Ishikawa (cell line): ENCODE data around the gene MACROD2.

Source experiments
- CEBPB ChIP-seq: IDR thresholded peaks from 2 replicates; pipeline ENCODE4 v1.6.1; 2012
- CREB1 ChIP-seq: IDR thresholded peaks from 2 replicates; pipeline ENCODE4 v1.6.1; 2012; ENCODE audit warnings: low read depth
- EGR1 ChIP-seq: IDR thresholded peaks from 2 replicates; pipeline ENCODE4 v1.6.1; 2012
- EP300 ChIP-seq: IDR thresholded peaks from 2 replicates; pipeline ENCODE4 v1.6.1; 2012; ENCODE audit warnings: borderline replicate concordance
- FOXM1 ChIP-seq: IDR thresholded peaks from 2 replicates; pipeline ENCODE4 v1.6.1; 2012; ENCODE audit warnings: low read depth, borderline replicate concordance
- NFIC ChIP-seq: IDR thresholded peaks from 2 replicates; pipeline ENCODE4 v1.6.1; 2012
- RAD21 ChIP-seq: IDR thresholded peaks from 2 replicates; pipeline ENCODE4 v1.6.1; 2012; ENCODE audit warnings: low read depth
- TAF1 ChIP-seq: IDR thresholded peaks from 2 replicates; pipeline ENCODE4 v1.6.1; 2012; ENCODE audit warnings: low read depth, mild to moderate bottlenecking
- TCF12 ChIP-seq: IDR thresholded peaks from 2 replicates; pipeline ENCODE4 v1.6.1; 2012; ENCODE audit warnings: low read depth
- TEAD4 ChIP-seq: IDR thresholded peaks from 2 replicates; pipeline ENCODE4 v1.6.1; 2012
- YY1 ChIP-seq: IDR thresholded peaks from 2 replicates; pipeline ENCODE4 v1.6.1; 2012; ENCODE audit warnings: low read depth
- ZBTB7A ChIP-seq: IDR thresholded peaks from 2 replicates; pipeline ENCODE4 v1.6.1; 2012; ENCODE audit warnings: low read depth
- TF ChIP-seq, protein P1 (sequence below): IDR thresholded peaks from 2 replicates; pipeline ENCODE4 v1.6.1; 2012
- TF ChIP-seq, protein P2 (sequence below): IDR thresholded peaks from 2 replicates; pipeline ENCODE4 v1.6.1; 2012
- TF ChIP-seq, protein P3 (sequence below): IDR thresholded peaks from 2 replicates; pipeline ENCODE4 v1.6.1; 2012; ENCODE audit warnings: low read depth, mild to moderate bottlenecking

MACROD2 gene

DNA sequence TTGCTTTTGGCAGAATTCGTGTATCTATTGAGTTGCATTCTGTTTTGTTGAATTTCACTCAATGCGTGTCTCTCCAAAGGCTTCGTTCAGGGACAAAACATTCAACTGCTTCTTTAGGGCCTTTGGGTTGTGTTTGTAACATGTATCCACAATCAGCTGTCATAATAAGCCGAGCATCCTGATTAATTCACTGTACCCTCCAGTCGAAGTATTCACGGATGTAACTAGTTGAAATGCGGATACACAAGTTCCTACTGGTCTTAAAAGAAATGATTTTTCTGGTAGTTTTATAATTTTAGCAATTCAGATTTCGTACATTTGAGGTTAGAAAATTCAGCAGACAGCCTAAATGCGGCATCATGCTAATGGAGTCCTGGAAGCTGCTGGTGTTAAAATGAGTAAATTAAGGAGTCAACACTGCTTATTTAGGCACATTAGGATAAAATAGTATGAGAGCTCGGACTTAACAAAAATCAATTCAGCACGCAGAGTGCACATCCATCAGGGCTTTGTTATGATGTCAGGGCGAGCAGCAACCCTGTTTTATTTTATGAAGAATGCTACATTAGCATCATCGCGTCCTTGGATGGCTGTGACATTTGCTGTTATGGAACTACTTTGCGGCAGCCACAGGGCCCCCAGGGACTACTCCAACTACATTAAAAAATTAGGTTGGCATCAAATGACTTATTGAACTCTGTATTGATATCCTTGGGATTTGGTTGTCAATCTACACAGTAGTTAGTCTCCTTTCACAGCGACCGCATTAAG is 831.4 kb downstream of the MACROD2 start:
- TF ChIP-seq TCF12 = no peak

DNA sequence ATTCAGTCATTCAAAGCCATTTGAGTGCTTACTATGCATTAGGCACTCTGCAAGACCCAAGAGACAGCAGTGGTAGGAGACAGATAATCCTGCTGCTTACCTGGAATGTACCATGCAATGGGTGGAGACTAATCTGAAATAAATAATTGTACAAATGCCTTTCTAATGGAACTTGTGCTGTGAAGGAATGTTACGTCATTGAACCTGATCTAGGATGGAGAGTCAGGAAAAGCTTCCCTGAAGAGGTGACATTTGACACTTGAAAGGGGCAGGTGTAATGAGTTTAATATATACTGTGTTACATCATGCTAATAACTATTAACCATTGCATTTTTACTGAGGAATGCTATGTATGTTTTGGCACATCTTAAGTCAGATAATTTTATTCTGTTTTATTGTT is 833.1 kb downstream of the MACROD2 start:
- TF ChIP-seq FOXM1 (no peak), CEBPB (0 out of 2 replicates have a peak, but pooled peaks have one; percentile 12)

DNA sequence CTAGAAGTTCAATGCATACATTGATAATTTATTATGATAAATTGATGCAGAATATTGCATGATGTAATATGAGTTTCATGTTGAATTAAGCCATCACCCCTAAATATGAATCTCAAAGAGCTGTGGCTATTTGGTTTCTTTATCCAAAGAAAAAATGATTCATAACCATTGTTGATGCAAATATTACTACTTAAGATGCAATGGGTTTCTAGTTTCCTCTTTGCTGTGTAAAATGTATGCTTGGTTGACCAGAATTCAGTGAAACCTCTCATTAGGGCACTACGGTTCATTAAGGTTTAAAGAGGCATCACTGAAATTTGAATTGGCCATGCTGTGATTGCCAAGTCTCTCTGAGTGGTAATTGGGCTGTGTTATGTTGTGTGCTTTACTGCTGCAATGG is 834.6 kb downstream of the MACROD2 start:
- TF ChIP-seq YY1 (no peak), CEBPB (no peak), TEAD4 (0 out of 2 replicates have a peak, but pooled peaks have one; percentile 27), EGR1 (no peak), EP300 (0 out of 2 replicates have a peak, but pooled peaks have one; percentile 20), TAF1 (no peak), NFIC (peak; percentile 82), ZBTB7A (no peak), RAD21 (no peak), FOXM1 (no peak), TCF12 (0 out of 2 replicates have a peak, but pooled peaks have one; percentile 56), CREB1 (no peak)
- TF ChIP-seq, protein P1, sequence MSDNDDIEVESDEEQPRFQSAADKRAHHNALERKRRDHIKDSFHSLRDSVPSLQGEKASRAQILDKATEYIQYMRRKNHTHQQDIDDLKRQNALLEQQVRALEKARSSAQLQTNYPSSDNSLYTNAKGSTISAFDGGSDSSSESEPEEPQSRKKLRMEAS = no peak
- TF ChIP-seq, protein P2, sequence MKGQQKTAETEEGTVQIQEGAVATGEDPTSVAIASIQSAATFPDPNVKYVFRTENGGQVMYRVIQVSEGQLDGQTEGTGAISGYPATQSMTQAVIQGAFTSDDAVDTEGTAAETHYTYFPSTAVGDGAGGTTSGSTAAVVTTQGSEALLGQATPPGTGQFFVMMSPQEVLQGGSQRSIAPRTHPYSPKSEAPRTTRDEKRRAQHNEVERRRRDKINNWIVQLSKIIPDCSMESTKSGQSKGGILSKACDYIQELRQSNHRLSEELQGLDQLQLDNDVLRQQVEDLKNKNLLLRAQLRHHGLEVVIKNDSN = no peak
- TF ChIP-seq, protein P3, sequence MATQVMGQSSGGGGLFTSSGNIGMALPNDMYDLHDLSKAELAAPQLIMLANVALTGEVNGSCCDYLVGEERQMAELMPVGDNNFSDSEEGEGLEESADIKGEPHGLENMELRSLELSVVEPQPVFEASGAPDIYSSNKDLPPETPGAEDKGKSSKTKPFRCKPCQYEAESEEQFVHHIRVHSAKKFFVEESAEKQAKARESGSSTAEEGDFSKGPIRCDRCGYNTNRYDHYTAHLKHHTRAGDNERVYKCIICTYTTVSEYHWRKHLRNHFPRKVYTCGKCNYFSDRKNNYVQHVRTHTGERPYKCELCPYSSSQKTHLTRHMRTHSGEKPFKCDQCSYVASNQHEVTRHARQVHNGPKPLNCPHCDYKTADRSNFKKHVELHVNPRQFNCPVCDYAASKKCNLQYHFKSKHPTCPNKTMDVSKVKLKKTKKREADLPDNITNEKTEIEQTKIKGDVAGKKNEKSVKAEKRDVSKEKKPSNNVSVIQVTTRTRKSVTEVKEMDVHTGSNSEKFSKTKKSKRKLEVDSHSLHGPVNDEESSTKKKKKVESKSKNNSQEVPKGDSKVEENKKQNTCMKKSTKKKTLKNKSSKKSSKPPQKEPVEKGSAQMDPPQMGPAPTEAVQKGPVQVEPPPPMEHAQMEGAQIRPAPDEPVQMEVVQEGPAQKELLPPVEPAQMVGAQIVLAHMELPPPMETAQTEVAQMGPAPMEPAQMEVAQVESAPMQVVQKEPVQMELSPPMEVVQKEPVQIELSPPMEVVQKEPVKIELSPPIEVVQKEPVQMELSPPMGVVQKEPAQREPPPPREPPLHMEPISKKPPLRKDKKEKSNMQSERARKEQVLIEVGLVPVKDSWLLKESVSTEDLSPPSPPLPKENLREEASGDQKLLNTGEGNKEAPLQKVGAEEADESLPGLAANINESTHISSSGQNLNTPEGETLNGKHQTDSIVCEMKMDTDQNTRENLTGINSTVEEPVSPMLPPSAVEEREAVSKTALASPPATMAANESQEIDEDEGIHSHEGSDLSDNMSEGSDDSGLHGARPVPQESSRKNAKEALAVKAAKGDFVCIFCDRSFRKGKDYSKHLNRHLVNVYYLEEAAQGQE = no peak

DNA sequence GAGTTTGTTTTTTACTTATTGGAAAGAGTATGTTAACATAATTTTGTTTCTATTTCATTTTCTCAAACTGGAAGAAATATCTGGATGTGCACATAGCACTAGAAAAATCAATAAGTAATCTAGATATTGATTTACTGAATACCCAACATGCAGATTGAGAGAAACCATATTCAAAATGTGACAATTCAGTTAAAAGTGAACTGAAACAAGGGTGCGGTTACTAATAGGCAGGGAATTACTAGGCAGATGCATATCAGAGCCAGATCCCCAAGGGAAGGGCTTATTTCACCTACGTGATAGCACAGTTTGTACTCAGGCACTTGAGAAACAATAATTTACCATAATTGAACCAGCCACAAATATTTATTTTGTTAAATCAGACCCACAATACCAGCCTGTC is 835.1 kb downstream of the MACROD2 start:
- TF ChIP-seq, protein P1 = no peak
- TF ChIP-seq CEBPB (no peak), TCF12 (no peak), CREB1 (no peak), RAD21 (no peak), FOXM1 (no peak), TEAD4 (no peak), EGR1 (no peak)

DNA sequence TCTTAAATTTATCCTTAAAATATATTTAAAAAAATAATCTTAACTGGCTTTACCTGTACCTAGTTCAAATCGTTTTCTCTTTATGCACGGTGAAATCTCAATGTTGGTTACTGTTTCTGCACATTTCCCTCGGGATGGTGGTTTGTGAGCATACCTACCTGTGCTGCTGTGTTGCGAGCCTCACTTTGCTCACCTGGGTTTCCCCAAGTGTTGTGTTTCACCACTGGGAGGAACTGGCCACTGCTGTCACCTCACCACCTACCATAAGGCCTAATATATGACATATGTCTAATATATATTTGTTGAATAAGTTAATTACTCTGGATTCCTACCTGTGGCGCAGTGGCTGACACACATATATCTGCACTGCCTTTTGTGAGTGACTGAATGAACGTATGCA is 835.6 kb downstream of the MACROD2 start:
- TF ChIP-seq CEBPB (no peak), TAF1 (no peak), EGR1 (no peak), FOXM1 (no peak), TCF12 (no peak)
- TF ChIP-seq, protein P2 = no peak

DNA sequence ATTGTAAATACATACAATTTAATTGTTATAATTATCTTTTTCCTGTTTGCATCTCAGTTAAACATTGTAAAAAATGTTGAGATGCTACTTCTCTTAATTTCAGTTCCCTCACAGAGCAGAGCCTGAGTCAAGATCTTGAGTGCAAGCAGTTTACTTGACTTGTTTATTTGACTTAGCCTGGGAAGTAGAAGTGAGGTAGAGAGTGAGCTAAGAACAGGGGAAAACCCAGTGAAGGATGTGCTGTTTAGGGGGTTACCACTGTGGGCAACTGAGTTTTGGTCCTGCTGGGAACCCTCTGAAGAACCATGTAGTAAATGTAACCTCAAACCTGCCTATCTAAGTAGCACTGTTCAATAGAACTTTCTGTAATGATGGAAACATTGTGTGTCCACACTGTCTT is 837.3 kb downstream of the MACROD2 start:
- no peak for TF ChIP-seq TEAD4
- TF ChIP-seq TAF1 = no peak
- TF ChIP-seq, protein P3 = no peak
- TF ChIP-seq EGR1 = no peak
- no peak for TF ChIP-seq CEBPB
- no peak for TF ChIP-seq EP300
- TF ChIP-seq YY1 = no peak
- TF ChIP-seq, protein P2 = no peak
- no peak for TF ChIP-seq NFIC
- no peak for TF ChIP-seq ZBTB7A
- TF ChIP-seq TCF12 = no peak
- TF ChIP-seq, protein P1 = no peak
- no peak for TF ChIP-seq RAD21
- no peak for TF ChIP-seq FOXM1
- TF ChIP-seq CREB1 = no peak
